ENCODE data around the gene PARN. TPM values are rescaled to one million over a fixed set of nuclear protein-coding genes. Genes with fewer than 3 reads are reported as not detected.

Gene PARN
- total RNA-seq, 3 donors from 2014 or later, result 33.3 to 59.3 (median 44.2) TPM

DNA sequence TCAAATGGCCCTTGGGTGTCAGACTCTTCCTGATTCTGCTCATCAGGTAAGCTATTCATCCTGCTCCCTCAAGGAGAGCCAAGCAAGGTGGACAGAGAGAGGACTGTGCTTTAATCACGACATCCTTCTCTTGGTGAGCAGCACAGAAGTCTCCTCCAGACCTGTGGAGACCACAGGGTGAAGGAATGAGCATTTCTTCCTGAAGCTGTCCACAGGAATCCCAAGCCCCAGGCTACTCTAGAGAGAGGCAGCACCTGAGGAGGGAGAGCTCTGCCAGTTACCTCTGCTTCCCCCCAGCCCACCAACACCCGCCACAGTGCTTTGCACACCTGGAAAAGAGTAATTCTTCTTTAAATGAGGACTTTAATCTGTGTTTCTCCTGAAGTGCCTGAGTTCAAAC, 100.0 kb downstream of the PARN start:
- Histone ChIP-seq H3K36me3 (no peaks in the 10 kb centered on the region), H3K27ac (no peak overlapping the region), H3K27me3 (no peaks in the 10 kb centered on the region), H3K4me1 (no peaks in the 10 kb centered on the region), H3K4me3 (no peak overlapping the region), H3K9me3 (no peaks in the 10 kb centered on the region)
- DNase-seq (ENCODE audit: low spot score in 2 of 2), result no peak
- no peak for TF ChIP-seq POLR2AphosphoS5 (IDR thresholded peaks at IDR 0.05)
- TF ChIP-seq, protein P1, sequence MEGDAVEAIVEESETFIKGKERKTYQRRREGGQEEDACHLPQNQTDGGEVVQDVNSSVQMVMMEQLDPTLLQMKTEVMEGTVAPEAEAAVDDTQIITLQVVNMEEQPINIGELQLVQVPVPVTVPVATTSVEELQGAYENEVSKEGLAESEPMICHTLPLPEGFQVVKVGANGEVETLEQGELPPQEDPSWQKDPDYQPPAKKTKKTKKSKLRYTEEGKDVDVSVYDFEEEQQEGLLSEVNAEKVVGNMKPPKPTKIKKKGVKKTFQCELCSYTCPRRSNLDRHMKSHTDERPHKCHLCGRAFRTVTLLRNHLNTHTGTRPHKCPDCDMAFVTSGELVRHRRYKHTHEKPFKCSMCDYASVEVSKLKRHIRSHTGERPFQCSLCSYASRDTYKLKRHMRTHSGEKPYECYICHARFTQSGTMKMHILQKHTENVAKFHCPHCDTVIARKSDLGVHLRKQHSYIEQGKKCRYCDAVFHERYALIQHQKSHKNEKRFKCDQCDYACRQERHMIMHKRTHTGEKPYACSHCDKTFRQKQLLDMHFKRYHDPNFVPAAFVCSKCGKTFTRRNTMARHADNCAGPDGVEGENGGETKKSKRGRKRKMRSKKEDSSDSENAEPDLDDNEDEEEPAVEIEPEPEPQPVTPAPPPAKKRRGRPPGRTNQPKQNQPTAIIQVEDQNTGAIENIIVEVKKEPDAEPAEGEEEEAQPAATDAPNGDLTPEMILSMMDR (IDR thresholded peaks at IDR 0.05), result no peak
- TF ChIP-seq POLR2A (IDR thresholded peaks at IDR 0.05), result no peak
- intact Hi-C loops (cut with DNase I; ENCODE audit: low total_unique reads), result no loop called here

DNA sequence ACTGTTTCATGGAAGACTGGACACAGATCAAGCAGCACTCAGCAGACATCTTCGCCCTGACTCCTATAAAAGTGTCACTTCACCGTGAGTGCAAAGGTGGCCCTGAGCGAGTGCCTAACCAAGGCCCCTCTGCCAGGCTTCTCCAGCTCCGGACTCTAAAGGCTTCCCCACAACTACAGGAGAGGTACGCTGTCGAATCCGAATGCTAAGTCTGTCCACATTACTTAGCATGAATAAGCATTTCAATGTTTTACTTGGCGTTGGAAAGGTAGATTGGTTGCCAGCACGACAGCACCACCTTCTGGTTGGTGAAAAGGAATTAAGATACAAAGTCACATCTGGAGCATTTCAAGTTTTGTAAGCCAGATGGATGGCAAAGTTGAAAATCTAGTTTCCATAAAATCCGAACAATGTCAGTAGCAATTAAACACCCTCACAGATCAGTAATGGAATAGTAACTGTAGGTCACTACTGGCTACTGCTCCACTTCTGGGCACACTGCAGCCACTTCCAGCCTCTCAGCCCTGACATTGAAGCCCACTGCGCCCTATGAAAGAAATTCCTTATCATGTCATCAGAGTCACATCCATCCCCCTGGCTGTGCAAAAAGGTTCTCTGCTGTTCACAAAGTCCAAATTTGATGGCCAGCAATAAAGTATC, 100.9 kb downstream of the PARN start:
- Histone ChIP-seq H3K27me3 (no peaks in the 10 kb centered on the region), H3K27ac (no peak overlapping the region), H3K4me3 (peak overlapping the region in 1 of 3 donors; percentile 46), H3K9me3 (no peaks in the 10 kb centered on the region), H3K4me1 (no peaks in the 10 kb centered on the region), H3K36me3 (no peaks in the 10 kb centered on the region)
- intact Hi-C loops (cut with DNase I; ENCODE audit: low total_unique reads), result no loop called here
- DNase-seq (ENCODE audit: low spot score in 2 of 2), result peak; percentile 56 to 66
- TF ChIP-seq POLR2AphosphoS5 (IDR thresholded peaks at IDR 0.05), result peak in 2 of 3 donors; percentile 77 to 79
- TF ChIP-seq, protein P1 (IDR thresholded peaks at IDR 0.05), result peak in 2 of 3 donors; percentile 76 to 84
- TF ChIP-seq POLR2A (IDR thresholded peaks at IDR 0.05), result no peak

DNA sequence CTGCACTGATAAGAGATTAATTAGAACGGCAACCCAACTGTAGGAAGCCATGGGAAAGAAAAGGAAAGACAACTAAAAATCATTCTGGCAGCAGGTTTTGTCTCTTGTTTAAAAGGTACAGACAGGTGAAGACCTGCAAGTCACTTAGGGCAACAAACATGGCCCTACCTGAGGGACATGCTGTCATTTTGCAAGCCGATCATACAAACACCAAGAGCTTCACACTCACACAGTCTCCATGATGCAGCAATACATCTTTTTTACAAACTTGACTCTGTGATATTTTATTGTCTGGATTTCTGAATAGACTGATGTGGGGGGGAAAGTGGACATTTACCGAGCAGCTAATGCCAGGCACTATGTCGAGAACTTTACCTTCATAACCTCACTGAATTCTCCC, 101.8 kb downstream of the PARN start:
- TF ChIP-seq POLR2AphosphoS5 (IDR thresholded peaks at IDR 0.05) (no peak), POLR2A (IDR thresholded peaks at IDR 0.05) (no peak)
- TF ChIP-seq, protein P1 (IDR thresholded peaks at IDR 0.05), result no peak
- no peaks in the 10 kb centered on the region for H3K36me3 ChIP-seq
- no peaks in the 10 kb centered on the region for H3K9me3 ChIP-seq
- H3K4me3 ChIP-seq, result no peak overlapping the region
- no peaks in the 10 kb centered on the region for H3K4me1 ChIP-seq
- H3K27me3 ChIP-seq, result no peaks in the 10 kb centered on the region
- no peak overlapping the region for H3K27ac ChIP-seq
- intact Hi-C loops (cut with DNase I; ENCODE audit: low total_unique reads), result no loop called here
- DNase-seq (ENCODE audit: low spot score in 2 of 2), result no peak

DNA sequence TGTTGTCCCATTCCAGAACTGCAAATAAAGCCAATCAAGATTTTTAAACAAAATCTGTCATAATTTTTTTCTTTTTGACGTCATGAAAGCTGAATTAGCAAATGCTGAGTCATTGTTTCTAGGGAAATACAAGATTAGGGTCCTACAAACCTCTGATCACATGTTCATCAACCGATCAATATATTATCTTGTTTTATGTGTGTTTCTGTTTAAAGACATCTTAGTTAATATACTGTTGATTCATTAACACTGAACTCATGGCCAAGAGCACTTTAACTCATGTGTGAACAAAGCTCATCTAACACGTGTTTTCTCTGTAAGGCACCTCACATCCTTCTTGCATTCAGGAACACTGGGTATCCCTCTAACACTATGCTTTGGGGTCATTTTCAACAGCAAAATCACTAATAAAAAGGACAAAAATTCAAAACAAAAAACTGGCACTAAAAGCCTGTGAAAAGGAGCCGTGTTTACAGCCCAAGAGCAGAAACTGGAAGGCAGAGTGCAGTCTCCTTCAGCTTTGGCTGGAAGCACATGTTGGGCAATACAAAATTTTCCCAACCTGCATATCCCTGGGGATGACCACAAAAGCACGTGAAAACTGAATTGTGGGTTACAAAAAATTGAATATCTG, 102.5 kb downstream of the PARN start:
- no peaks in the 10 kb centered on the region for H3K27me3 ChIP-seq
- no peak for DNase-seq (ENCODE audit: low spot score in 2 of 2)
- no peaks in the 10 kb centered on the region for H3K36me3 ChIP-seq
- H3K4me3 ChIP-seq, result no peak overlapping the region
- TF ChIP-seq POLR2A (IDR thresholded peaks at IDR 0.05) (no peak), POLR2AphosphoS5 (IDR thresholded peaks at IDR 0.05) (peak; percentile 35 to 52 (median 36))
- TF ChIP-seq, protein P1 (IDR thresholded peaks at IDR 0.05), result no peak
- no peaks in the 10 kb centered on the region for H3K9me3 ChIP-seq
- intact Hi-C loops (cut with DNase I; ENCODE audit: low total_unique reads), result no loop called here
- H3K4me1 ChIP-seq, result no peaks in the 10 kb centered on the region
- peak overlapping the region in 1 of 2 donors; percentile 21 for H3K27ac ChIP-seq

DNA sequence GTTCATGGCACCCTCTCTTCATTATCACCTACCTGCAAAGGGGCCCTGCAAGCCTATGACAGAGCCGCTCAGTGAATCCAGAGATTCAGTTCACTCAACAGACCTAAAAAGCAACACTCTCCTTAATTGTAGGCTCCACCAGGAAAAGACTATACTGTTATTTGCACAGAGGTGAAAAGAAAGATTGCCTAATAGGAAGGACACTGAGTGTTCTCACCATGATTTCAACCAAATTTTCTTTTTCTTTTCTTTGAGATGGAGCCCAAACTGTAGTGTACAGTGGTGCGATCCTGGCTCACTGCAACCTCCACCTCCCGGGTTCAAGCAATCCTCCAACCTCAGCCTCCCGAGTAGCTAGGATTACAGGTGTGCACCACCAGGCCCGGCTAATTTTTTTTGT, 104.5 kb downstream of the PARN start:
- Histone ChIP-seq H3K4me3 (no peak overlapping the region), H3K27me3 (no peaks in the 10 kb centered on the region), H3K36me3 (no peaks in the 10 kb centered on the region), H3K4me1 (no peaks in the 10 kb centered on the region), H3K27ac (no peak overlapping the region), H3K9me3 (no peaks in the 10 kb centered on the region)
- TF ChIP-seq POLR2A (IDR thresholded peaks at IDR 0.05), result no peak
- no peak for TF ChIP-seq POLR2AphosphoS5 (IDR thresholded peaks at IDR 0.05)
- TF ChIP-seq, protein P1 (IDR thresholded peaks at IDR 0.05), result no peak
- DNase-seq (ENCODE audit: low spot score in 2 of 2), result no peak
- intact Hi-C loops (cut with DNase I; ENCODE audit: low total_unique reads), result no loop called here

Data from breast epithelium (tissue), 4 donors.